Upper lobe of left lung (tissue), 4 donors: ENCODE results near the gene DCAF8L2.

Source experiments
- CTCF ChIP-seq, 6 experiments: fragments of 450-650 bp in 4 of 6; fragments of 200-600 bp in 2 of 6; sonication (generic) in 2 of 6; IDR thresholded peaks; one replicate each; pipeline ENCODE4 v1.5.1; 2016 to 2019; ENCODE audit warnings: antibody characterized with exemption in 6 of 6
- POLR2A ChIP-seq, 4 donors: fragments of 450-650 bp; IDR thresholded peaks; one replicate each; pipeline ENCODE4 v1.5.1; 2016 to 2017; ENCODE audit warnings: antibody characterized with exemption in 4 of 4, mild to moderate bottlenecking in 2 of 4

DNA sequence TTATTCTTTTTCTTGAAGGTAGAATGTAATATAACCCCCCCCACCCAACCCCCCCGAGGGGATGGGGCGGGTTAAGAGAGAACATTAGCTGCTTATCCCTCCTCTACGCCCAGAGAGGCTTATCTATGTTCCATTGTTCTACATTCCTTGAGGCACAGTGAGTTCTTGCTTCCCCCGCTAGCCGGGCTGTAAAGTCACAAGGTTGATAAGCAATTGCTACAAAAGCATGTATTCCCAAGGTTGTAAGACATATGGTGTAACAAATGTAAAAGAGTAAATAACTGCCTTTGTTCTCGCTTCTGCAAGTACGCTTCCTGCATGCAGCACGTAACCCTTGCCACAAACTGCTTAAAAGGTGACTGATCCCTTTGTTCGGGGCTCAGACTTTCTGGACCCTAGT, 8.2 kb downstream of the DCAF8L2 start:
- no peak for TF ChIP-seq CTCF (IDR thresholded peaks at IDR 0.05)
- TF ChIP-seq POLR2A (IDR thresholded peaks at IDR 0.05), result no peak
